Loucy (cell line): Measurements from ENCODE around the gene FAM53B.

ENCODE experiments used
- CTCF ChIP-seq: fragments of 200-600 bp; sonication (generic); conservative IDR thresholded peaks from 2 replicates; pipeline ENCODE4 v1.5.1; 2014; ENCODE audit warnings: mild to moderate bottlenecking, antibody characterized with exemption, low read length
- EZH2phosphoT487 ChIP-seq: fragments of 200-600 bp; IDR thresholded peaks from 2 replicates; pipeline ENCODE4 v1.6.1; 2018; ENCODE audit warnings: antibody characterized with exemption, mild to moderate bottlenecking, moderate library complexity, borderline replicate concordance

- TF ChIP-seq CTCF = no peak
- TF ChIP-seq EZH2phosphoT487 = no peak
Observed at GRCh38 chr10:124688386-124688785, 55.8 kb downstream of the FAM53B start.
